ENCODE measurements around the gene PLEKHG3.

GRCh38 chr14:64773577-64773976 is 69.4 kb downstream of the PLEKHG3 start:
- TF ChIP-seq, protein P1, sequence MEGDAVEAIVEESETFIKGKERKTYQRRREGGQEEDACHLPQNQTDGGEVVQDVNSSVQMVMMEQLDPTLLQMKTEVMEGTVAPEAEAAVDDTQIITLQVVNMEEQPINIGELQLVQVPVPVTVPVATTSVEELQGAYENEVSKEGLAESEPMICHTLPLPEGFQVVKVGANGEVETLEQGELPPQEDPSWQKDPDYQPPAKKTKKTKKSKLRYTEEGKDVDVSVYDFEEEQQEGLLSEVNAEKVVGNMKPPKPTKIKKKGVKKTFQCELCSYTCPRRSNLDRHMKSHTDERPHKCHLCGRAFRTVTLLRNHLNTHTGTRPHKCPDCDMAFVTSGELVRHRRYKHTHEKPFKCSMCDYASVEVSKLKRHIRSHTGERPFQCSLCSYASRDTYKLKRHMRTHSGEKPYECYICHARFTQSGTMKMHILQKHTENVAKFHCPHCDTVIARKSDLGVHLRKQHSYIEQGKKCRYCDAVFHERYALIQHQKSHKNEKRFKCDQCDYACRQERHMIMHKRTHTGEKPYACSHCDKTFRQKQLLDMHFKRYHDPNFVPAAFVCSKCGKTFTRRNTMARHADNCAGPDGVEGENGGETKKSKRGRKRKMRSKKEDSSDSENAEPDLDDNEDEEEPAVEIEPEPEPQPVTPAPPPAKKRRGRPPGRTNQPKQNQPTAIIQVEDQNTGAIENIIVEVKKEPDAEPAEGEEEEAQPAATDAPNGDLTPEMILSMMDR (conservative IDR thresholded peaks at IDR 0.05; ENCODE audit: low read length): no peak
- no peak for TF ChIP-seq EZH2phosphoT487 (IDR thresholded peaks at IDR 0.05; ENCODE audit: borderline replicate concordance)

All from Loucy (cell line).